ENCODE data around the gene SLC9C1. TPM values are rescaled to one million over a fixed set of nuclear protein-coding genes. Genes with fewer than 3 reads are reported as not detected.

Gene SLC9C1
- total RNA-seq, 1 experiment from 2014 or later, result 0.79 TPM

DNA sequence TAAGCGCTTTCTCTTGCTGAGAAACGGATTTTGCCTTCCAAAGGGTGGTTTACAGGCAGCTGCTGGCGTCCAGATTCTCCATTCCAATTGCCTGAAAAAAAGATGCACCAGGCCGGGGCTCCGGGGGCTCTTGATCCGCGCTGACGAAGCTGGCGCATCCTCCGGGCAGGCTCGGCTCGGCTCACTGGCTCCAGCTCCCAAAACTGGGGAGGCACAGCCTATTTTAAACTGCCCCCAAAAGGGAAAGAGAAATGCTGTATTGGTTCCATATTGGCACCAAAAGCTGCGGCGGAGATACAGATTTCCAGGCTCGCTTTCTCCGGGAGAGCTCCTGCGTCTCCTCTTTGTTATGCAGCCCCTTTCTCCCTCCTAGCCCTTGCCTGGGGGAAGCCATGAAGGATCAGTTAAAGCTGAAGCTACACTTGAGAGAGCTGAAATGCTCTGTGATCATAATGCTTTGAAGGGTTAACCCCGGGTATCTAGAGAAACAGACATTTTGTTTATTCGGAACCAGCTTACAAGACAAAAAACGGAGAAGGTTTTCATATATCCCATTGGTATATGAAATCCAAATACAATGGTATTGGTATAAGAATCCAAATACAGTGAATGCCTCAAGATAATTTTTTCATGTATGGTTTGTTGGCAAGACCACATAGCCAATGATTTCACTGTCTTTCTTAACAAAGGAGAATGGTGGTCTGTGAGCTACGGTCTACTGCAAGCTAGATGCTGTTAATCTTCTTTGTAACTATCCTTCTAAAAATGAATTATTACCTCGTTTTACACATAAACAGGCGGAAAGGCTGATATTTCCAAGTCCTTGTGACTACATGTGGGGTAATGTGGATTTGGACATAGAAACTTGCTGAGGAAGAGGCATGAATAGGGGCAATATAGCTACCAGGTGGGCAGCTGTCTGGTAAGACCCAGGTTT, 39.6 kb upstream of the SLC9C1 start:
- no peak overlapping the region for H2AFZ ChIP-seq (ENCODE audit: low read depth, low read length, poor library complexity, severe bottlenecking)
- no peaks in the 10 kb centered on the region for H3K9me3 ChIP-seq (ENCODE audit: control insufficient read depth in 1 of 2, insufficient read depth in 1 of 2, low read depth in 1 of 2, low read length in 2 of 2)
- DNase-seq (ENCODE audit: low read depth, low spot score) (no peak), ATAC-seq (no peak)
- no peaks in the 10 kb centered on the region for H3K36me3 ChIP-seq (ENCODE audit: control insufficient read depth in 1 of 2, insufficient read depth in 2 of 2, low read length in 2 of 2)
- no TSS peak for BruUV-seq (replicated peaks)
- no peaks in the 10 kb centered on the region for H3K9me2 ChIP-seq (ENCODE audit: insufficient read depth)
- POLR2A ChIA-PET, result no interaction called here
- intact Hi-C loops (cut with micrococcal nuclease), result no loop called here
- RAD21 ChIA-PET (ENCODE audit: low non-redundant PET in 1 of 2, low total read pairs in 2 of 2, uncharacterized antibody in 2 of 2, unreplicated experiment in 2 of 2), result no interaction called here
- no peaks in the 10 kb centered on the region for H4K20me1 ChIP-seq (ENCODE audit: insufficient read depth)
- no peaks in the 10 kb centered on the region for H3K4me1 ChIP-seq (ENCODE audit: control insufficient read depth in 1 of 2, insufficient read depth in 2 of 2, low read length in 2 of 2)
- no peak overlapping the region for H3K9ac ChIP-seq (ENCODE audit: low read length)
- no peak overlapping the region for H3K4me3 ChIP-seq (replicated peaks in 1 of 2; ENCODE audit: low read depth in 1 of 2, low read length in 2 of 2)
- no peak overlapping the region for H3K27ac ChIP-seq (ENCODE audit: low read depth, low read length)
- TF ChIP-seq EZH2phosphoT487 (IDR thresholded peaks at IDR 0.05; ENCODE audit: borderline replicate concordance), result no peak
- TF ChIP-seq ELF1 (IDR thresholded peaks at IDR 0.05; ENCODE audit: borderline replicate concordance, low read depth), result no peak
- TF ChIP-seq EZH2 (IDR thresholded peaks at IDR 0.05), result no peak
- TF ChIP-seq EGR1 (IDR thresholded peaks at IDR 0.05; ENCODE audit: low read depth), result no peak
- no peak for TF ChIP-seq SIN3A (IDR thresholded peaks at IDR 0.05; ENCODE audit: low read depth)
- TF ChIP-seq MAX (IDR thresholded peaks at IDR 0.05), result no peak
- no peak for TF ChIP-seq POLR2A (IDR thresholded peaks at IDR 0.05; ENCODE audit: borderline replicate concordance, extremely low read depth, insufficient read depth, insufficient read length)
- TF ChIP-seq JUND (IDR thresholded peaks at IDR 0.05), result no peak
- no peak for TF ChIP-seq TCF7L2 (IDR thresholded peaks at IDR 0.05; ENCODE audit: borderline replicate concordance, extremely low read depth, insufficient read depth, insufficient read length)
- TF ChIP-seq CBX3 (IDR thresholded peaks at IDR 0.05; ENCODE audit: low read depth), result no peak
- TF ChIP-seq, protein P1, sequence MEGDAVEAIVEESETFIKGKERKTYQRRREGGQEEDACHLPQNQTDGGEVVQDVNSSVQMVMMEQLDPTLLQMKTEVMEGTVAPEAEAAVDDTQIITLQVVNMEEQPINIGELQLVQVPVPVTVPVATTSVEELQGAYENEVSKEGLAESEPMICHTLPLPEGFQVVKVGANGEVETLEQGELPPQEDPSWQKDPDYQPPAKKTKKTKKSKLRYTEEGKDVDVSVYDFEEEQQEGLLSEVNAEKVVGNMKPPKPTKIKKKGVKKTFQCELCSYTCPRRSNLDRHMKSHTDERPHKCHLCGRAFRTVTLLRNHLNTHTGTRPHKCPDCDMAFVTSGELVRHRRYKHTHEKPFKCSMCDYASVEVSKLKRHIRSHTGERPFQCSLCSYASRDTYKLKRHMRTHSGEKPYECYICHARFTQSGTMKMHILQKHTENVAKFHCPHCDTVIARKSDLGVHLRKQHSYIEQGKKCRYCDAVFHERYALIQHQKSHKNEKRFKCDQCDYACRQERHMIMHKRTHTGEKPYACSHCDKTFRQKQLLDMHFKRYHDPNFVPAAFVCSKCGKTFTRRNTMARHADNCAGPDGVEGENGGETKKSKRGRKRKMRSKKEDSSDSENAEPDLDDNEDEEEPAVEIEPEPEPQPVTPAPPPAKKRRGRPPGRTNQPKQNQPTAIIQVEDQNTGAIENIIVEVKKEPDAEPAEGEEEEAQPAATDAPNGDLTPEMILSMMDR (IDR thresholded peaks at IDR 0.05 in 2 of 3, conservative IDR thresholded peaks at IDR 0.05 in 1 of 3; ENCODE audit: borderline replicate concordance in 1 of 3, insufficient read depth in 1 of 3, low read depth in 2 of 3, low read length in 2 of 3), result no peak
- no peak for TF ChIP-seq RAD21 (IDR thresholded peaks at IDR 0.05; ENCODE audit: low read depth)
- no peak for TF ChIP-seq SP1 (IDR thresholded peaks at IDR 0.05; ENCODE audit: low read depth)
- TF ChIP-seq ZNF274 (IDR thresholded peaks at IDR 0.05; ENCODE audit: low read depth, low read length), result no peak
- no peak for TF ChIP-seq ZBTB33 (IDR thresholded peaks at IDR 0.05; ENCODE audit: extremely low read depth, insufficient replicate concordance, low read length)
- no peak for TF ChIP-seq FOSL1 (IDR thresholded peaks at IDR 0.05; ENCODE audit: low read depth)
- TF ChIP-seq POLR2AphosphoS5 (IDR thresholded peaks at IDR 0.05; ENCODE audit: low read depth, low read length), result no peak
- no peaks in the 10 kb centered on the region for H3K79me2 ChIP-seq (ENCODE audit: insufficient read depth, low read length)
- H3K4me2 ChIP-seq (ENCODE audit: low read length), result no peak overlapping the region
- no peaks in the 10 kb centered on the region for H3K27me3 ChIP-seq (ENCODE audit: insufficient read depth, low read length)
- CTCF ChIA-PET, result no interaction called here

Data from HCT116 (cell line).